Left hindlimb (tissue), 1 donor: ENCODE data around the gene ARHGAP26.

Experiments used
- DNase-seq: peaks from one replicate; pipeline ENCODE4 v3.0.0-alpha.2; 2018

ARHGAP26 gene

GRCh38 chr5:143235423-143235822 is 465.2 kb downstream of the ARHGAP26 start:
- DNase-seq = no peak

- DNase-seq = no peak
Observed at GRCh38 chr5:143236682-143237081, 466.5 kb downstream of the ARHGAP26 start.

- DNase-seq = no peak
Observed at GRCh38 chr5:143237664-143238063, 467.5 kb downstream of the ARHGAP26 start.

GRCh38 chr5:143238620-143239019 is 468.4 kb downstream of the ARHGAP26 start:
- DNase-seq = no peak

- no peak for DNase-seq
Observed at GRCh38 chr5:143239882-143240518, 469.8 kb downstream of the ARHGAP26 start.

- no peak for DNase-seq
Observed at GRCh38 chr5:143241892-143242291, 471.7 kb downstream of the ARHGAP26 start.

- DNase-seq = no peak
Observed at GRCh38 chr5:143243103-143243502, 472.9 kb downstream of the ARHGAP26 start.

- DNase-seq = peak; percentile 82
Observed at GRCh38 chr5:143244000-143244736, 474.0 kb downstream of the ARHGAP26 start.

- no peak for DNase-seq
Observed at GRCh38 chr5:143244990-143245389, 474.8 kb downstream of the ARHGAP26 start.

- DNase-seq = no peak
Observed at GRCh38 chr5:143245929-143246561, 475.9 kb downstream of the ARHGAP26 start.

- DNase-seq = no peak
Observed at GRCh38 chr5:143247134-143247815, 477.1 kb downstream of the ARHGAP26 start.

GRCh38 chr5:143248391-143248790 is 478.2 kb downstream of the ARHGAP26 start:
- no peak for DNase-seq

GRCh38 chr5:143248822-143249579 is 478.8 kb downstream of the ARHGAP26 start:
- DNase-seq = no peak

GRCh38 chr5:143249851-143250250 is 479.7 kb downstream of the ARHGAP26 start:
- no peak for DNase-seq

GRCh38 chr5:143251190-143251589 is 481.0 kb downstream of the ARHGAP26 start:
- no peak for DNase-seq

GRCh38 chr5:143251946-143252345 is 481.8 kb downstream of the ARHGAP26 start:
- DNase-seq = no peak

GRCh38 chr5:143254819-143255218 is 484.6 kb downstream of the ARHGAP26 start:
- DNase-seq = no peak

GRCh38 chr5:143258559-143259253 is 488.5 kb downstream of the ARHGAP26 start:
- DNase-seq = no peak

GRCh38 chr5:143259254-143259605 is 489.1 kb downstream of the ARHGAP26 start:
- no peak for DNase-seq

GRCh38 chr5:143261748-143262392 is 491.7 kb downstream of the ARHGAP26 start:
- DNase-seq = no peak

- no peak for DNase-seq
Observed at GRCh38 chr5:143262393-143263174, 492.4 kb downstream of the ARHGAP26 start.
